HG03469 (cell line): Measurements from ENCODE around the gene MAML1.
A peak's percentile ranks its signal among the peaks of the same experiment; 100 is the strongest.

ENCODE experiments used
- ATAC-seq: cut with Tn5 transposase; IDR thresholded peaks from one replicate; pipeline ENCODE4 v1.9.1; 2021; ENCODE audit warnings: mild to moderate bottlenecking, moderate library complexity, moderate number of reproducible peaks; ENCODE audit not compliant: unreplicated experiment

MAML1 gene

GRCh38 chr5:179802207-179802883 is 69.7 kb downstream of the MAML1 start:
- no peak for ATAC-seq

GRCh38 chr5:179802950-179803562 is 70.4 kb downstream of the MAML1 start:
- no peak for ATAC-seq

DNA sequence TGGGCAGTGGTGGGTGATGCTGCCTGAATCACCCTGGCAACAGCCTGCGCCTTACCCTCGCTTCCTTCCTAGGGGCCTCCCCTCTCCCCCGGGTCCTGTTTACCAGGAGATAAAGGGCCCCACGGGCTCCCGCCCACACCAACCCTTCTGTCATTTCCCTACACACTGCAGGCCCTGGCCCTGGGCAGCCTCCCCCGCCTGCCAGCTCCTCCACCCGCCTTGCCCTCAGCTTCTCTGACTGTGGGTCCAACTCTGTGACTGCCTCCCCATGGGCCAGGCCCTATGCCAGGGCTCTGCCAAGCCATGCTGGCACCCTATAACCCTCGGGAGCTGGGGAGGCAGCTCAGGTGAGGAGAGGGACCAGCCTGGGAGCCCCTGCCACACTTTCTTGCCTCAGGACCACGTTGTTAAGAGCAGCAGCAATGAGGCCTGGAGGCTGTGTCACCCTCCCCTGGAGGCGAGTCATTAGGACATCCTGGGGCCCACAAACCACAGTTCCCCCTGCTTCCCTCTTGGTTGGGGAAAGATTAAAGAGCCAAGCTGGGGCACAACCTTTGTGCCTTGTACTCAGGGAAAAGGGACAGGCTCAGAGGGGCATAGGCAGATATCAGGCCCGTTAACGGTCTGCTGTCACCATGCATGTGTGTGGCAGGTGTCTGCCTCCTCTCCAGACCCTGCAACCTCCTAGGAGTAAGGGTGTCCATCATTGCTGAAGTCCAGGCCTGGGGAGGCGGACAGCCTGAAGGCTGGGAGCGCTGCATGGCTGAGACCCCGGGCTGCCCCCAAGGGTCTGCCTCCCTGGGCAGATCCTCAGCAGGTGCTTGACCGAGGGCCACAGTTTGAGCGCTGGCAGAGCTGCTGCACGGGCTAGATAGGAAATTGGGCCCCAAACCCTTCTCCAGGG is 71.3 kb downstream of the MAML1 start:
- ATAC-seq, result no peak

GRCh38 chr5:179804555-179804947 is 71.9 kb downstream of the MAML1 start:
- no peak for ATAC-seq

GRCh38 chr5:179805070-179805528 is 72.5 kb downstream of the MAML1 start:
- no peak for ATAC-seq

DNA sequence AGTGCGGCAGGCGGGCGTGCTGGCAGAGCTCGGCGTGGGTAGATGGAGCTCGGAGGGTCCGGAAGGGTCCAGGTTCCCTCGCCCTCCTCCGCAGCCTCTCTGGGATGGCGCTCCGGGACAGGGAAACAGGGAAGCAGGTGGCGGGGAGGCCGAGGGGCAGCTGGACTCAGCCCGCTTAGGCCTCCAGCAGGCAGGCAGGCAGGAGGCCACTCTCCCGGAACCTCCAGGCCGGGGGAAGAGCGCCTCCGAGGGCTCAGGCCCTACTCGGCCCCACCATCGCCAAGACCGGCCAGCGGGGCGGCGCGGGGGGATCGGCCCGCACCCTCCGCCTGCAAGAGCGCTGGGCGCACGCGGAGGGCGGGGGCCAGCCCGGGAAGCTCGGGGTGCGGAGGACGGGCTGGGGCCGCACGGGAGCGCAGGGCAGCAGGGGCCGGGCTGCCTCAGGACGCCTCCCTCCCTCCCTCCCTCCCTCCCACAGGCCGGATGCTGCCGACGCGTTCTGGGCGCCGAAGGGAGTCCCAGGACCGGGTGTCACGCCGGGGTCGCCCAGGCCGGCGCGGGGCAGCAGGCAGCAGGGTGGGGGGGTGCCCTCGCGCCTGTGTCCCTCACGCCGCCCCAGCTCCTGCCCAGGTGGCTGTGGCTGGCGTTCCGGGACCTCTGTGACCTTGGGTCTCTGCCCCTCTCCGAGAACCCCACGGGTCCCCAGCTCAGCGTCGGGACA is 73.1 kb downstream of the MAML1 start:
- ATAC-seq, result peak; percentile 7

DNA sequence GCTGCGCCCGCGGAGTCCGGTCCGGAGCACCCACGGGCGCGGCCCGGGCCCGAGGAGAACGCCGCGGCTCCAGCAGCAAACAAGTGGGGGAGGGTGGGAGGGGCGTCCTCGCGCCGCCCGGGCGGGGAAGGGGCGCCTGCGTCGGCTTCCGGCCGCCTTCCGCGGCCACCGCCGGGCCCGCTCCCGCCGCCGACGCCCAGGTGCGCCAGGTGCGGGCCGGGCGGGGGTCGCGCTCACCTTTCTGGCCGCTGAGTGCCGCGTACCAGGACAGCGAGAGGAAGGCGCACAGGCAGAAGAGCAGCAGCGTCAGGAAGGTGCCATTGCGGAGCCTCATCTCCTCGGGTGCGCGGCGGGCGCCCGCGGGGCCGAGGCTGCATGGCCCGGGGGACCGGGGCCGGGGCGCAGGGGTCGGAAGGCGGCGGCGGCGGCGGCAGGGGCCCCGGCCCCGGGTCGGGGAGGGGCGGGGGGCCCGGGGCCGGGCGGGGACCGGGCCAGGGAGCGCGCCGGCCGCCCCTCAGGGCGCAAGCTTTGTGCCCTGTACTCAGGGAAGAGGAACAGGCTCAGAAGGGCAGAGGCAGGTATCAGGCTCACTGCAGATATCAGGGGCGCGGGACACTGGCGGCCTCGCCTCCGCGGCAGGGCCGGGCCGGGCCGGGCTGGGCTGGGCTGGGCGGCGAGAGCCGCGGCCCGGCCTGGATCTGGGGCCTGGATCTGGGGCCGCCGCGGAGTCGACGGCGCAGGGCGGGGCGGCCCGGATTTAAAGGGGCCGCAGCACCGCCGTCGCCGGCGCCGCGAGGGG is 73.8 kb downstream of the MAML1 start, which contains the start of gene MGAT4B:
Gene MGAT4B (minus strand): TSS at position 617 of the 799 bp plus-strand sequence. CDS start 283 bp downstream, at position 334.
- ATAC-seq, result peak; percentile 44

DNA sequence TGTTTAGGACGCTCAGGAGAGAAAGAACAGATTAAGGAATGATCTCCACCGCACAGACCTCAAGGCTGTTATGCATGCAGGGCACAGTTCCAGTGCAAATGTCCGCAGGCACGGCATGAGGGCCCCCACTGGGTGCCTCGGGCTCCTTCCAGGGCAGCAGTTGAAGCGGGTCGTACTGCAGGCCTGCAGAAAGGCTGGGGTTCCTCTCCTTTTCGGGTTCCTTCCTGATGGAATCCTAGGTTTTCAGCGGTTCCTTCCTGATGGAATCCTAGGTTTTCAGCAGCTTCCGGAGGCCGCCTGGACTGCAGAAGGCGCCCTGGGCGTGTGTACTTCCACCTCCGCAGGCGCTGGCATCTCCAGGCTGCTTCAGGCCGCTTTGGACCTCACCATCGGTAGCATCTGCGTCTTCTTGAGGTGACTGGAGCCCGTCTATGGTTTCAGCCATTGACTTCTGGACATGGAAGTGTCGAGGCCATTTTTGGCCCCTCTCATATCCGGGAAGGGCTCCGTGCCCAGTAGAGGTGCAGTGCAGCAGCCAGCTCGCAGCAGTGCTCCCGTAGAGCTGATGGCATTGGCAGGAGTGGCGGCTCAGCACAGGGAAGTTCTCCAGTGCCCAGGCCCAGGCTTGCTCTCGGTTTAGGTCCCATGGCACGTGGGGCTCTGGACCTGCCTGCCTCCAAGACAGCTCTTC is 79.7 kb downstream of the MAML1 start:
- no peak for ATAC-seq

- ATAC-seq, result no peak
Measured at GRCh38 chr5:179812997-179813607, 80.5 kb downstream of the MAML1 start.

GRCh38 chr5:179814090-179814489 is 81.5 kb downstream of the MAML1 start:
- ATAC-seq, result no peak

GRCh38 chr5:179815491-179816249 is 83.0 kb downstream of the MAML1 start:
- ATAC-seq, result no peak

DNA sequence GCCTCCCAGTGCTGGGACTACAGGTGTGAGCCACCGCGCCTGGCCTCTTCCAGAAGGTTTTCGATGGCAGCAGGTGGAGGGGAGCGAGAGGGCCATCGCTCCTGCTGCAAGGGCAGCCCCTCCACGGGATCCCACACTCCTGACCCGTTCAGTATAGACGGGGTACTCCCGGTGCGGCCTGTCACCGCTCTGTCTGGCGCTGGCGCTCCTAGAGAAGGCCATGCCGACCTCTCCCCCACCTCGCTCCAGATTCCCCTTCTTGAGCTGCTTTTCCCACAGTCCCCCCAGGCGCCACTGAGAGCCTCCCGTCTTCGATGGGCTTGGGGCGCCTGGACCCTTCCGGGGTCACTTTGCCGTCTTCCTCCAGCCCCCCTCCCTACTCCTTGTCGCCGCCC is 83.8 kb downstream of the MAML1 start:
- ATAC-seq, result no peak

DNA sequence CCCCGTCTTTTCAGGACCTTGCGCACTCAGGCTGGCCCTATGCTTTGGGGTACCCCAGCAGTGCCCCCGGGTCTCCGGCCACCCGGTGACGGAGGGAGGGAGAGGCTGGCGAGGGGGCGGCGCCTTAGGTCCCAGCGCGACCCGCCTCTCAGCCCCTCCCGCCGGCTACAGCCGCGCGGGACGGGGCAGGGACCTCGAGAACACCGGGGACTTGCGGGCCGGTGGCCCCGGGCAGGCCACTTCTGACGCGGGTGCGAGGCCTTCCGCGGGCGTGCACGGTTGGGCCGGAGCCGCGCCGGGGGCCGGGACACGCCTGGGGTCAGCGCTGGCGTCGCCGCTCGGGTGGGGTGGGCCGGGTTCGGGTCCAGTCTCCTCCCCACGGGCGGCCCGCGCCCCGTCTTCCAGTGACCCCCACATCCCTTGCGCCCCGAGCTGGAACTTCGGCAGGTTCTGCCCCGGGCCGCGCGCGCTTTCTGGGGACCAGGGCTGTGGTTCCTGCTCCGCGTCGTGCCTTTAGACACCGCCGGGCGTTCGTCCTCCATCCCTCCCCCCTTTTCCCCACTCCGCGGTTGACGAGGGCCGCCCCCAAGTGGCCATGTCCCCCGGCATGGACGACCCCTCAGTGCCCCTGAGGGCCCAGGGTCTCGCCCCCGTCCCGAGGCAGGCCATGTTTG is 84.3 kb downstream of the MAML1 start:
- ATAC-seq, result no peak

- ATAC-seq, result no peak
Measured at GRCh38 chr5:179817470-179817840, 84.8 kb downstream of the MAML1 start.

- no peak for ATAC-seq
Measured at GRCh38 chr5:179817890-179818745, 85.5 kb downstream of the MAML1 start.

GRCh38 chr5:179818746-179819295 is 86.2 kb downstream of the MAML1 start:
- peak; percentile 51 for ATAC-seq
